PFSK-1 (cell line): ENCODE measurements around the gene PRR22.

Experiments
- FOXP2 ChIP-seq: optimal IDR thresholded peaks from 2 replicates; pipeline ENCODE3; 2011; ENCODE audit warnings: borderline replicate concordance, control low read depth, inconsistent platforms; ENCODE audit not compliant: insufficient read depth; ENCODE audit errors: extremely low read length, extremely low read depth
- POLR2AphosphoS5 ChIP-seq: IDR thresholded peaks from 2 replicates; pipeline ENCODE4 v1.6.1; 2012; ENCODE audit warnings: low read depth, mild to moderate bottlenecking, control low read depth, low read length, moderate library complexity
- SIN3A ChIP-seq: IDR thresholded peaks from 2 replicates; pipeline ENCODE4 v1.6.1; 2012; ENCODE audit warnings: mild to moderate bottlenecking, low read length, moderate library complexity, borderline replicate concordance; ENCODE audit not compliant: insufficient read depth
- TAF1 ChIP-seq: IDR thresholded peaks from 2 replicates; pipeline ENCODE4 v1.6.1; 2012; ENCODE audit warnings: low read length, control low read depth, borderline replicate concordance; ENCODE audit not compliant: insufficient read depth
- TF ChIP-seq, protein P1 (sequence below), 2 experiments: IDR thresholded peaks; 2 replicates each; pipeline versions ENCODE4 v1.6.1 to v1.8.0; 2011 to 2012; ENCODE audit warnings: low read depth in 2 of 2, low read length in 2 of 2, control low read depth in 1 of 2, inconsistent platforms in 1 of 2, mild to moderate bottlenecking in 1 of 2, moderate library complexity in 1 of 2; ENCODE audit not compliant: insufficient read depth in 1 of 2

Gene PRR22

DNA sequence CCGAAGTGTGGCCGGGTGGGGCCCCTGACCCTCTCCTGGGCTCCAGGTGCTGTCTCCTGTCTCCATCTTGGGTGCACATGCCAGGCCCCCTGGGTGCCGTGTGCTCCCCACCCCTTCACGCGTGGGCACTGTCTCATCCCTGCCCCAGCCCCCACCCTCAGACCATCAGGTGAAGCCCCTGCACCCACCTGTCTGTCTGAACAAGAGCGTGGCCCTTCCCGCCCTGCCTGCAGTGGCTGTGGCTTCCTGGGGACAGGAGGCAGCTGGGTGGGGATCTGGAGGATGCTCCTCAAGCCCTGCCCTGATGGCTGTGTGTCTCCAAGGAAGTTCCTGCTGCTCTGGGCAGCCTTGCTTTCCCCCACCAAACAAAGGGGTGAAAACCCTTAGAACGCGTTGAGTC lies 2.2 kb downstream of the PRR22 start:
- TF ChIP-seq, protein P1, sequence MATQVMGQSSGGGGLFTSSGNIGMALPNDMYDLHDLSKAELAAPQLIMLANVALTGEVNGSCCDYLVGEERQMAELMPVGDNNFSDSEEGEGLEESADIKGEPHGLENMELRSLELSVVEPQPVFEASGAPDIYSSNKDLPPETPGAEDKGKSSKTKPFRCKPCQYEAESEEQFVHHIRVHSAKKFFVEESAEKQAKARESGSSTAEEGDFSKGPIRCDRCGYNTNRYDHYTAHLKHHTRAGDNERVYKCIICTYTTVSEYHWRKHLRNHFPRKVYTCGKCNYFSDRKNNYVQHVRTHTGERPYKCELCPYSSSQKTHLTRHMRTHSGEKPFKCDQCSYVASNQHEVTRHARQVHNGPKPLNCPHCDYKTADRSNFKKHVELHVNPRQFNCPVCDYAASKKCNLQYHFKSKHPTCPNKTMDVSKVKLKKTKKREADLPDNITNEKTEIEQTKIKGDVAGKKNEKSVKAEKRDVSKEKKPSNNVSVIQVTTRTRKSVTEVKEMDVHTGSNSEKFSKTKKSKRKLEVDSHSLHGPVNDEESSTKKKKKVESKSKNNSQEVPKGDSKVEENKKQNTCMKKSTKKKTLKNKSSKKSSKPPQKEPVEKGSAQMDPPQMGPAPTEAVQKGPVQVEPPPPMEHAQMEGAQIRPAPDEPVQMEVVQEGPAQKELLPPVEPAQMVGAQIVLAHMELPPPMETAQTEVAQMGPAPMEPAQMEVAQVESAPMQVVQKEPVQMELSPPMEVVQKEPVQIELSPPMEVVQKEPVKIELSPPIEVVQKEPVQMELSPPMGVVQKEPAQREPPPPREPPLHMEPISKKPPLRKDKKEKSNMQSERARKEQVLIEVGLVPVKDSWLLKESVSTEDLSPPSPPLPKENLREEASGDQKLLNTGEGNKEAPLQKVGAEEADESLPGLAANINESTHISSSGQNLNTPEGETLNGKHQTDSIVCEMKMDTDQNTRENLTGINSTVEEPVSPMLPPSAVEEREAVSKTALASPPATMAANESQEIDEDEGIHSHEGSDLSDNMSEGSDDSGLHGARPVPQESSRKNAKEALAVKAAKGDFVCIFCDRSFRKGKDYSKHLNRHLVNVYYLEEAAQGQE (IDR thresholded peaks at IDR 0.05; ENCODE audit: insufficient read depth in 1 of 2, low read depth in 2 of 2, low read length in 2 of 2), result no peak
- TF ChIP-seq FOXP2, result no peak
- TF ChIP-seq SIN3A, result no peak
- TF ChIP-seq POLR2AphosphoS5, result no peak

DNA sequence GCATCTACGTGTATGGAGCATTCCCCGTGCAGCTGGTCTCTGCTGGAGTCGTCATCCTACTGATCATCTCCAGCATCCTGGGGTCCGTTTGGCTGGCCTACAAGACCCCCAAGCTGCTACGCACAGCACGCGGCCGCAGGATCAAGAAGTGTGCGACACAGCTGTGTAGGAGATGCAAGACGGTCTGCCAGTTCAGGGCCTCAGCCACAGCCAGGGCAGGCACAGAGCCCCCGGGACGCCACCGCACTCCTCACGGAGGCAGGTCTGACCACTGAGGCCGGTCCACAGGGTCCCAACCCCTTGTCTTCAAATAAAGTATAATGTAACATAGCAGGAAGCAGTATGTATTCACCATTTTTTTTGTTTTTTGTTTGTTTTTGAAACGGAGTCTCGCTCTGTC lies 6.1 kb downstream of the PRR22 start:
- TF ChIP-seq FOXP2, result no peak
- TF ChIP-seq SIN3A, result no peak
- TF ChIP-seq, protein P1 (IDR thresholded peaks at IDR 0.05; ENCODE audit: insufficient read depth in 1 of 2, low read depth in 2 of 2, low read length in 2 of 2), result no peak

DNA sequence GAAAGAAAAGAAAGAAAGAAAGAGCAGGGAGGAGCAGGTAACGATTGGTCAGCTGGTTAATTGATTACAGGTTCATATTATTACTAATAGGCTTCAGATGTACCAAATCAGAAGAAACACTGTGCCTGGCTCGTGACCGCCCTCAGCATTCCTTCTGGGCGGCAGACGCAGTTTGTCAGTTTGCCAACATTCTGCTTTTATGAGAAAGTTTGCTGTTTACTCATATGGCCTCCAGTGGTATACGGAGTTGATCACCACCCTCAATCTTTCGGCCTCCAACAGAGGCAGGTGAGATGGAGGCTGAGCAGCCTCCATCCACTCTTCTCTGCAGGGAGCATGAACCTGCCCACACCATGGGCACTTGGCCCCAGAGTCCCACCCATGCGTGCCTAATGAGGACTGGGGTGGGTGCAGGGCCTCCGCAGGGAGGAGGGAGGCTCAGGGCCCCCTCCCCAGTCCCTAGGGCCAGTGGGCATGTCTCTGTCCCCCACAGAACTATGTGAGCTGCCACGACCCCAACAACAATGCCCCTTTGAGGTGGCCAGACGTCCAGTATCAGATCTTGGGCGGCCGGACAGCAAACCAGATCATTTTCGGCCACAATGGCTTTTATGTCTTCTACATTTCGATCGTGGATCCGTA lies 8.8 kb downstream of the PRR22 start:
- TF ChIP-seq TAF1, result no peak
- TF ChIP-seq POLR2AphosphoS5, result no peak
- TF ChIP-seq, protein P1 (IDR thresholded peaks at IDR 0.05; ENCODE audit: insufficient read depth in 1 of 2, low read depth in 2 of 2, low read length in 2 of 2), result no peak
- TF ChIP-seq SIN3A, result no peak
- TF ChIP-seq FOXP2, result no peak

DNA sequence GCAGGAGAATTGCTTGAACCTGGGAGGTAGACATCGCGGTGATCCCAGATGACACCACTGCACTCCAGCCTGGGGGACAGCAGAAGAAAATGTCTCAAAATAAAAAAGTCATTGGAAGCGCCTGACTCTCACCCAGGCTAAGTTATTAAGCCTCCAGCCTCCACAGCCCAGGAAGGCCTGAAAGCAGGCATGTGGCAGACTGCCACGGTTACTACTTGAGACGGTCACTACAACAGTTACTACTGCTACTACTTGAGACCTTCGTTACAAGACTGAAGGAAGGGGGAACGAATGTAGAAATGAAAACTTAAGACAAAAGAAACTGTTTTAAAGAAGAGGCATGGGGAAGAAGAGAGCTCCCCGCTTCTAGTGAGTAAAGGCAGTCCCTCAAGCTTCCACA lies 9.6 kb downstream of the PRR22 start:
- TF ChIP-seq SIN3A (no peak), TAF1 (no peak), FOXP2 (no peak), POLR2AphosphoS5 (no peak)
- TF ChIP-seq, protein P1 (IDR thresholded peaks at IDR 0.05; ENCODE audit: insufficient read depth in 1 of 2, low read depth in 2 of 2, low read length in 2 of 2), result no peak

DNA sequence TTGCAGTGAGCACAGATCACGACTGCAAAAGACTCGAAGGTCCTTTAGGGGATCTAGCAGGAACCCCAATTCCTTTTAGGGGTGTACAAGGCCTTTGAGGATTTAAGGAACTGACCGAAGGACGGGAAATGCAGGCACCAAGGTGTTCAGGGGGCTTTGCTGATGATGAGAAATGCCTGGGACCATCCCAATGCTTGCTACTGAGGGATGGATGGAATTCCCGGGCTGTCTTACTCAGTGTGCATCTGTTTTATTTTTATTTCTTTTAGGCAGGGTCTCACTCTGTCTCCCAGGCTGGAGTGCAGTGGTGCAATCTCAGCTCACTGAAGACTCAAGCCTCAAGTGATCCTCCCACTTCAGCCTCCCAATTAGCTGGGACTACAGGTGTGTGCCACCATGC lies 11.3 kb downstream of the PRR22 start:
- TF ChIP-seq, protein P1 (IDR thresholded peaks at IDR 0.05; ENCODE audit: insufficient read depth in 1 of 2, low read depth in 2 of 2, low read length in 2 of 2), result no peak
- no peak for TF ChIP-seq TAF1
- TF ChIP-seq SIN3A, result no peak
- TF ChIP-seq FOXP2, result no peak
- TF ChIP-seq POLR2AphosphoS5, result no peak
